ENCODE results near the gene MAGI3.
A peak's percentile ranks its signal among the peaks of the same experiment; 100 is the strongest.

MAGI3 gene

DNA sequence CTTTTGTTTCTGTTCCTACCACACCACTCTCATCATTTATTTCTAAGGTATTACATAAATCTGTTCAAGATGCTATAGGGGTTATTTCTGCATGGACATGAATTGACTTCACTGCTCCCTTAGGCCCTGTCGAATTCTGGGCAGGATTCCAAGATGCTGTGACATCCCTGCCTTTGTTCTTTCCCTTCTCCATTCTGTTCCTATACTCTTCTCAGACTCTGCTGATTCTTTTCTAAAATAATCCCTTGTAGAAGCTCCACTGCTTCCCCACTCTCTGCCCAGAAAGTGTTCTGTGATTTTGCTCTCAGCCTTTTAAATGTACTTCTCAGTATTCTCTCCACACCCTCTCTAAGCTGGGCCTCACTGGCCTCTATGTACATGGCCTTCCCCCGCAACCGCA lies 269.8 kb downstream of the MAGI3 start:
- DNase-seq, result no peak

DNA sequence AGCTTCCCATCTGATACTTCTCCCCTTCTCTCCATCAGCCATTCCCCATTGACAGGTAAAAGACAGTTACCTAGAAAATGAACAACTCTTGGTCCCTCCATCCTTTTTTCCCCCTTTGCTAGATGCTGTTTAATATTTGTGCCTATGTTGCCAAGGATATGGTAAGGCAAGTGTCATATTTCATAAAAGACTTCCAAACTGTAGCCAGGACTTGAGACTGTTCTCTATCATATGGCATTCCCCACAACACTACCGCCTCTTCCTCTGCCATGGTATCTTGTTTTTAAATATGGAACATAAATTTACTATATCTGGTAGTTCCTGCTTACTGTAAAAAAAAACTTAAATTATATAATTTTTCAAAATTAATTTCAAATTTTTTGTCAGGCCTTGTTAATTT lies 271.8 kb downstream of the MAGI3 start:
- no peak for DNase-seq

DNA sequence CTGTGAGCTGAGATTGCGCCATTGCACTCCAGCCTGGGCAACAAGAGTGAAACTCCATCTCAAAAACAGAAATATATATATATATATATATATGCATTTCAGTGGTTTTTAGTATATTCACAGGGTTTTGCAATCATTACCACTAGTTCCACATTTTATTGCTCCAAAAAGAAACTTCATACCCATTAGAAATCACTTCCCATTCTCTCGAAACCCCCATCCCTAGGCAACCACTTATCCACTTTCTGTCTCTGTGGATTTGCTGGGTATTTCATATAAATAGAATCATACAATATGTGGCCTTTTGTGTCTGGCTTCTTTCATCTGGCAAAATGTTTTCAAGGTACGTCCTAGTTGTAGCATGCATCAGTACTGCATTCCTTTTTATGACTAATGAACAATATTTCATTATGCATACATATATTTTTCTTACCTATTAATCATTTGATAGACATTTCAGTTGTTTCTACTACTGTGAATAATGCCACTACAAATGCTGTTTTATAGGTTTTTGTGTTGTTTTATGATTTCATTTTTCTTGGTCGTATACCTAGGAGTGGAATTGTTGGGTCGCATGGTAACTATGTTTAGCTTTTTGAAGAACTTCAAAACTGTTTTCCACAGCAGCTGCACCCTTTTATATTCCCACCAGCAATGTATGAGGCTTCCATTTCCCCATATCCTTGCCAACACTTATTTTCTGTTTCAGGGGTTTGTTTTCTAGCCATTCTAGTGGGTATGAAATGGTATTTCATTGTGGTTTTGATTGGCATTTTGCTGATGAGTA lies 273.0 kb downstream of the MAGI3 start:
- no peak for DNase-seq

DNA sequence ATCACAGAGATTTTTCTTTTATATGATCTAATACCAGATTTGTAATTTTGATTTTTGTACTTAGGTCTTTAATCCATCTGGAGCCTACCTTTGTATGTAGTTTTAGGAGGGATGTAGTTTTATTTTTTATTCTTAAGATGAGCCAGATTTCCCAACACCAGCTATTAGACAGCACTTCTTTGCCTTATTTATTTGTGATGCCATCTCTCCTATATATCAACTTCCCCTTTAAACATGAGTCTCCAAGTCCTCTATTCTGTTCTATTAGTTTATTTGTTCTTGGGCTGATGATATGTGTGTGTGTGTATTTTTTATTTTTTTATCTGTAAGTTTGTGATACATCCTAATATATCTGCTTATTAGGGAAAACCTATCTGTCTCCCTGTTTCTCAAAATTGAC lies 274.8 kb downstream of the MAGI3 start:
- no peak for DNase-seq

DNA sequence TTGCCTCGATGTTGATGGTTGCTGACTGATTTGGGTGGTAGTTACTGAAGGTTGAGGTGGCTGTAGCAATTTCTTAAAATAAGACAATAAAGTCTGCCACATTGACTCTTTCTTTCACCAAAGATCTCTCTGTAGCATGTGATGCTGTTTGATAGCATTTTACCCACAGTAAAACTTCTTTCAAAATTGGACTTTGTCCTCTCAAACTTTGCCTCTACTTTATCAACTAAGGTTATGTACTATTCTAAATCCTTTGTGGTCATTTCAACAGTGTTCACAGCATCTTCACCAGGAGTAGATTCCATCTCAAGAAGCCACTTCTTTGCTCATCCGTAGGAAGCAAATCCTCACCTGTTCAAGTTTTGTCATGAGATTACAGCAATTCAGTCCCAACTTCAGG lies 275.8 kb downstream of the MAGI3 start:
- no peak for DNase-seq

DNA sequence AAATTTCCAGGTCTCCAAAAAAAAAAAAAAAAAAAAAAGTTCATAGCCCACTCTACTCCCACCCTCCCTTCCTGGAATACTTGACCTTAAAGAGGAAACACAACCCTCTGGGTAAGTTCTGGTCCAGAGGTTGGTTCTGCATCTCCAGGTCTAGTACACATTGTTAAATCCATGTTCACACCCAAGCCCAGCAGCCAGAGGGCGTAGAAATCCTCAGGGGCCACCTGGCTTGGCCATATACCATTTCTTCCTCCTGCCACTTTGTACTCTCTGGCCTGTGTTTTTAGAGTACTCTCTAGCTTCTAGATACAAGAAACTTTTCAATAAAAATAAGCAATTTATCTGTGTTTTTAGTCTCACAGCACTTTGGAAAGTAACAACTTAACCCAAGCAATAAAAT lies 279.7 kb downstream of the MAGI3 start:
- DNase-seq, result no peak

DNA sequence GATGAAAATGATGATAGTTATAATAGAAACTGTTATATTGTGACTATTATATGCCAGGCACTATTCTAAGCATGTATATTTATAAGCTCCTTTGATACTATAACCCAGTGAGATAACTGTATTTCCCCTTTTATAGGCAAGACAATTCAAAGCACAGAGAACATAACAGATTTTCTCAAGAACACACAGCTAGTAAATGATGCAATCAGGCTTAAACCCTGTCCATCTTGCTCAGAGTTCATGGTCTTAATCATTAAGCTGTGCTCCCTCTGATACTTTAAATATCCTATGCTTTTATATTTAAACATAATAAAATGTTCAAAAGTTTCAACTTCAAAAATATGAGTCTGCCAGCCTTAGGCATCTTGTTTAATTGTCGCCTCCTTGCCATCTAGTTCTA lies 280.3 kb downstream of the MAGI3 start:
- no peak for DNase-seq

DNA sequence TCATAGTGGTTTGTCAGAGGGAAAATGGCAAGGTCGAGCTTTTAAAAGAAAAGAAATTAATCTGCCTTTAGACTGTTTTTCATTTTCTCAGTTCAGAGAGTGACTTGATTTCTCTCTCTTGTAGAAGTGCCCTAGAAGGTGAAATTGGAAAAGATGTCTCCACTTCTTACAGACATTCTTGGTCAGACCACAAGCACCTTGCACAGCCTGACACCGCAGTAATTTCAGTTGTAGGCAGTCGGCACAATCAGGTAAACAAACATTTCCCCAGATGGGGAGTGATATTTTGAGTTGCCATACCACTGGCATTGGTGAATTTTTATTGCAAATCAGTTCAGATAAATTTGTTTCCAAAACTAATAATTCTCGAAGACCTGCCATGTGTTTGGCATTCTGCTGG lies 282.2 kb downstream of the MAGI3 start:
- DNase-seq, result no peak

DNA sequence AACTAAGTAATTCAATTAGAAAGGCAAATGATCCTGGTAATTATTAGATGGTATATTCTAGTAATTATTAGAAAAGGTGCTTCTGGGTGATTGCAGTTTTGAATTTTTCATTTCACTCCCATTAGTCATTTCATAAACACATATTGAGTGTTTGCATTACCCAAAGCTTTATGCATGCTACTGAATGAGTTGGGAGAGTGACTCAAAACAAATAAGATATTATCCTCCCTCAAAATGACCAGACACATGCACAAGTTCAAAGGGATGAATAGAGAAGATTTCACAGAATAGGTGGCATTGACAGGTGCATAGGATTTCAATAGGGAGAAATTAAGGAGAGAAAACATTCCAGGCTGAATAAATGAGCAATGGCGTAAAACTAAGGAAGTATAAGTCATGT lies 284.3 kb downstream of the MAGI3 start:
- peak; percentile 21 for DNase-seq

DNA sequence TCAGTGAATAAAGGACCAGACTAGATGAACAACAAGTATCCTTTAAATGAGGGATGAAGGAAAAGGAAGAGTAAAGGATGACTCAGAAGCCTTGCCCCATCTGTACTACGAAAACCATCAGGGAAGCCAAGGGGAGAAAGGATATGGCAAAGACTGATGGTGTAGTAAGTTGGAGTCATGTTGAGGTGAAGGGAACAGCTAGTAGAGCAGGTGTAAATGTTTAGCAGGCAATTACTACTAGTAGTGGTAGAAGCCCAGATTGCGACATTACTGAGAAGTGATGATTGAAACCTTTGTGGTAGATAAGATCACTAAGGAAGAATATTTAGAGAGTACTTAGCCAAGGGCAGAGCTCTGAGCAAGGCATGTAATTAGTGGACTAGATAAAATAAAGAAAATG lies 285.0 kb downstream of the MAGI3 start:
- peak; percentile 11 for DNase-seq

DNA sequence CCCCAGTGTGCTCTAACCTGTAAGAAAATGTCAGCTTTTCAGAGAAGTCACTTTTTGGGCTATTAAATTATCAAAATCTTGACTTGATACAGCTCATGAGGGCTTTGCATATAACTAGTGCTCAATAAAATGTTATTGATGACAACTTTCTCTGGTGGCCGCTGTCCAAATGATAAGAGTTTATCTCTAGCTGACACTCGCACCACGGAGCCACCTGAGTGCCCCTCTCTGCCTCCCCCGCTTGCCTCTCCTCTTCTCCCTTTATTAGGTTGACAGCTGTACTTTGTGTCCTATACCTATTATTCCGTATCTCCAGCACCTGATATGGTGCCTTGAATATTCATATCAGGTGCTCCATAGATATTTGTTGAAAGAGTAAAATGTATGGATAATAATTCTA lies 286.2 kb downstream of the MAGI3 start:
- no peak for DNase-seq

DNA sequence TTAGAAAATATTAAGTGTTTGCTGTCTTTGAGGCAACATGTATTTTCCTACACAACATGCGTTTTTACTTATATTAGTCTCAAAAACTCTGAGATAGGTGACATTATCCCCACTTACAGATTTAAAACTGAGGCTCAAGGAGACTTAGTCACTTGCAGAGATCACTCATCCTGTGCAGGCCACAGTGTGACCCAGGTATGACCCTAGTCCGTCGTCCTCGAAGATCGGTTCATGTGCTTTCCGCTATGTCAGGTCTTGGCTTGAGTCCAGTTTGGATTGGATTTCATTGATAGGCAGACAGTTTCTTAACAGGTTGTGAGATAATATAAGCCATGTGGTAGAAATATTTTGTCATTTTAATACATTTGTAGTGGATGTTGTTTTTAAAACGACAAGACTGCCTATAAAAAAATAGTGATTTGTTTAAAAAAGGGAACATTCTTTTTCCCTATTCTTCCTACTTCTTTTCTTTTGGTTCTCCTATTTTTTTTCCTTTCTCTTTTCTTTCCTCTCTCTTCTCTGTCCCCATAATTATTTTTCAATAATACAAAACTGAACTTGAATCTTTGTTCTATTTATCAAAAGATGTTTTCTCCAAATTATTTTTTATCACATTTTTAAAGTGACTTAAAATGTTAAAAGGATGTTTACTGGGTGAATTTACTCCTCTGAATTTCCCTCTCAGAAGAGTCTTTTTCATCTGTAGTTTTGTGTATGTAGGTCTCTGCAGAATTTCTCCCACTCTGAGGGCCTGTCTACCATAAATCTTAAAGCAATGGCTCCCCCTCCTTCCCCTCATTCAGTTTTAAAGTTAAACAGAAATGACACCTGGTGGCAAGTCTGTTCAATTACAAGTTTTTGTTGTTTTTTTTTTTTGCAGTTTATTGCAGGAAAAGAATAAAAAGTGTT lies 287.2 kb downstream of the MAGI3 start:
- DNase-seq, result peak; percentile 58

DNA sequence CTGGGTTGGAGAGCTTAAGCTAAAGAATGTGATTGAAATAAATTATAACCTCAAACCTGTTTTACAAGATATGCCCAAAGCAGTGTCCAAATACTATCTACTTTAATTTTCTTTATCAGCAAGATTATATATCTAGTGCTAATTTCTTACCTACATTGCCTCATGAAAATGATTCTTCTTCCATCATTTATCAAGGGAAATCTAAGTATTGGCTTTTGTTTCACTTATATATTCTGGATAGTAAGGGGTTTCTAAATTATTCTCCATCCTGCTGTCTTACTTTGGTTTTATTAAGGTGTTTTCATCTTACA lies 287.8 kb downstream of the MAGI3 start:
- DNase-seq, result no peak

DNA sequence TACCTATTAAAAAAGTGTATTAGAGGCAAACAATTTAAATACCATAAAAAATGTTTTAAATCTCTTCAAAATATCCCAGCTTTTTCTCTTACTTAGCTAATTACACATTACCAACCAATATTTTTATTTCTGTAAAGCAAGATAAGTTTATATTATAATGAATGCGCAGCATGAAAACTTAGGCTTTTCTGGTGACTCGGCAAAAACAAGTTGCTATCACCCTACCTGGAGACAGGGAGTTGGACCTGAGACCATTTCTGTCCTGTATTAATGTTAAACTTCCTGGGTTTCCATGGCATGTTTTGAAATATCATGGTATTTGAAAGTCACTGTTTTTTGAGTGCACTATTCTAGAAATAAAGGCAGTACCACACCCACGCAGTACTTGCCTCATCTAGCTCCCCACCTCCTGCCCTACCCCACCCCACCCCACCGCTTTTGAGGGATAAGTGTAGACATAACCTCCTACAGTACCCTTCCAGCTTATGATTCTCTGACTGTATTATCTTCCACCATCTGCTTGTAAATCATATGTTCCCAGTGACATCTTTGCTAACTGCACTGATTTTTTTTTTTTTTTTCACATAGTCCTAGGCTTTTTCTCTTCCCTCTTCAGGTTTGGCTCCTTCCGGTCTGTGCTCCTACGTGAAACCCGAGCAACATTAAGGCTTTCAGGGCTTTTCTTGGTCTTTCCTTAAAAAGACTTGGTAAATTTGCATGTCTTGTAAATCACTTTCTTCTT lies 291.5 kb downstream of the MAGI3 start:
- no peak for DNase-seq

DNA sequence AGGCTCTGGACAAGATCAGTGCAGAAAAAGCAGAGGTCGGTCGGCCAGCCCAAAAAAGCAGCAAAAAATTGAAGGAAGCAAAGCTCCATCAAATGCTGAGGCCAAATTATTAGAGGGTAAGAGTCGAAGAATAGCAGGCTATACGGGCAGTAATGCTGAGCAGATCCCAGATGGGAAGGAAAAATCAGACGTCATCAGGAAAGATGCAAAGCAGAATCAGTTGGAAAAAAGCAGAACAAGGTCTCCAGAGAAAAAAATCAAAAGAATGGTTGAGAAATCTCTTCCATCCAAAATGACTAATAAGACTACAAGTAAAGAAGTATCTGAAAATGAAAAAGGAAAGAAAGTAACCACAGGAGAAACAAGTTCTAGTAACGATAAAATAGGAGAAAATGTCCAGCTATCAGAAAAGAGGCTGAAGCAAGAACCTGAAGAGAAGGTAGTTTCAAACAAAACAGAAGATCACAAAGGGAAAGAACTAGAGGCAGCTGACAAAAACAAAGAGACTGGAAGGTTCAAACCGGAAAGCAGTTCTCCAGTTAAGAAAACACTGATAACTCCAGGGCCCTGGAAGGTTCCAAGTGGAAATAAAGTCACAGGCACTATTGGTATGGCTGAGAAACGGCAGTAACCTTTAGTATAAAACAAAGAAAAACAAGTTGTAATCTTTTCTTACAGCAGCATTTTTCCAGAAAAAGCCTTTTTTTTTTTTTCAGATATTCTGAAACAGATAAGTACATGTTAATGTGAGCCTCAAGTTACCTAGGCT lies 293.3 kb downstream of the MAGI3 start:
- DNase-seq, result no peak

DNA sequence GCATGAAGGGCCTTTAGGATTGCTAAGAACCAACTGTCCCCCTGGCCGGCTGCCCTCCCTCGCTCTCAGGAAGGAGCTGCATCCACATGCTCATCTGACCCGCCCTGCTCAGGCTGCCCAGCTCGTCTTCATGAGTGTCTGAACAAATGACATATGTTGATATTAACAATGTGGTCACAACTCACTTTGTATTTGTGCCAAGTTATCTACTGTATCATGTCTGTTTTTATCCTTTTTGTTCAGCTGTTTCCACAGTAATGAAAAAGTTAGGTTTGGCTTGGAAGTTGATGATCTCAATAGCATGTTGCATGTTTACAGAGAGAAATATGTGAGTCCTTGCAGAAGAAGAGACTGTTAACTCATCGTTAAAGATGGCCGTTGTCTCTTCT lies 293.8 kb downstream of the MAGI3 start:
- no peak for DNase-seq

DNA sequence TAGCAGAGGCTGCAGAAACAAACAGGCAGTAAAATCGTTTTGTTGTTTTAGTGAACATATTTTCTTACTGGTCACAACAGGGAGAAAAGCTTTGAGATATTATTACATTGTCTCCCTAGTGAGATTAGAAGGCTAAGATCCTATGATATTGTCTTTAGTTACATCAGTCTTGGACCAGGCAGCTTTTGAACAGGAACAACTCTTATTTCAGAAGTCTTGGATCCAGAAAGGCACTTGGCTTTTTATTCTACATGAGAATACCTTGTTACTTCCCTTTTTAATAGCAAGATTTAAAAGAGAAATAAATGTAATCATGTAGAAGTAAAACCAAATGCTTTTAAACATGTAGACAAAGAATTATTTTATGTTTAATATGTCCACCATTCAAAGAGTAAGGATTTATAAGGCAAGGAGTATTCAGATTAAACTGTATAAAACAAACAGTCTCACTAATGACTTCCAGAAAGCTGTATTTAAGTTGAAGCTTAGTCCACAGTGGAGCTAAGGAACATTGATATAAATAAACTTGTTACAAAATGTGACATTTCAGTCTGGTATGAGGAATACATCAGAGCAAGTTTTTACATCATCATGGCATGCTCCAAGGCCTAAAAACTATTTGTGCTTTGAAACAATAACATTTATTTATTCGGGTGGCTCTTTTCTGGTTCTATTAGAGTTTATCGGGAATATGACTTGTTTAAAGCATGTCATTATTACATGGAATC lies 296.7 kb downstream of the MAGI3 start:
- DNase-seq, result no peak

DNA sequence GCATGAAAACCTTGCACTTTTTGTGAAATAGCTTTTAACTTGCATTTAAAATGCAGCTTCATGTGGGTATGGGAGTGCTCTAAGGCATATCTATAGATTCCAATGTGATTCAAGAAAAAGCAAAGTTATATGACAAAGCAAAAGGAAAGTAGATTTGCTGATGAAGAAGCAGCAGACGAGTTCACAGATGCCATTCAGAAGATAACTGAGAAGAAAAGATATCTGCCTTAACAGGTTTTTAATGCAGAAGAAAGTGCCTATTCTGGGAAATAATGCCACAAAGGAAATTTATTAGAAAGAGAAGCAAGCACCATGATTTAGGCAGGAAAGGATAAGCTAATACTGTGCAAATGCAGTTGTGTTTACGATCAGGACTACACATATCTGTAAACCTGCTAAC lies 300.9 kb downstream of the MAGI3 start:
- DNase-seq, result no peak

DNA sequence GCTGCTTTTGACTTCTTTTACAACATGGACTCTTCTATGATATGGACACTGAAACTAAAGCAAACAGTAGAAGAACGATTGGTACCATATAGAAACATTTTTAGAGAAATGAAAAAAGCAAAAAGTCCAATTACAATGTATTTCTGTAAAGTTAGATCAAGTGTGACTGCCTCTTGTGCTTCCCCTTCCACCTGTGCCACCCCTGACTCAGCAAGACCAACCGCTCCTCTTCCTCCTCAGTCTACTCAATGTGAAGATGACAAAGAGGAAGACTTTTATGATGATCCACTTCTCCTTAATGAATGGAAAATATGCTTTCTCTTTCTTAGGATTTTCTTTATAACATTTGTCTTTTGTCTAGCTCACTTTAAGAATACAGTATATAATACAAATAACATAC lies 302.0 kb downstream of the MAGI3 start:
- no peak for DNase-seq

DNA sequence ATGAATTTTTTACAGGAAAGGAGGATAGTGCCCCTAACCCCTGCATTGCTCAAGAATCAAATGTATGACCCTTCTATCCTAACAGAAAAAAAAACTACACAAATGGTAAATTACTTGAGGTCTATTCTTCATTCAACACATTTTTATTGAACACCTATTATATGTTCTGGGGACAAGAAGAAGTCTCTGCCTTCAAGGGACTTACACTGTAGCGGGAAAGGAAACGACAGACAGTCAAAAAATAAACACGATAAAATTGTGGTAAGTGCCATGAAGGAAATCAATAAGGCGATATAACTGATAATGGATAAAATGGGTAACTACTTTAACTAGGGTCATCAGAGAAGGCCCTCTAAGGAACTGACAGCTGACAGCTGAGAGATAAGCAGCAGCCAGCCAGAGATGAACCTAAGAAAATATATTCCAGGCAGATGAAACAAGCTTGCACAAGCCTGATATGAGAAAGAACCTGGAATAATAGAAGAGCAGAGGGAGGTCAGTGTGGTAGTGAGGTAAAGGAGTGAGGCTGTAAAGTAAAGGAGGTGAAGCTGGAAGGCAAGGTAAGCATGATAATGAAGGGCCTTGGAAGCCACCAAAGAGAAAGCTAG lies 302.6 kb downstream of the MAGI3 start:
- DNase-seq, result no peak

DNA sequence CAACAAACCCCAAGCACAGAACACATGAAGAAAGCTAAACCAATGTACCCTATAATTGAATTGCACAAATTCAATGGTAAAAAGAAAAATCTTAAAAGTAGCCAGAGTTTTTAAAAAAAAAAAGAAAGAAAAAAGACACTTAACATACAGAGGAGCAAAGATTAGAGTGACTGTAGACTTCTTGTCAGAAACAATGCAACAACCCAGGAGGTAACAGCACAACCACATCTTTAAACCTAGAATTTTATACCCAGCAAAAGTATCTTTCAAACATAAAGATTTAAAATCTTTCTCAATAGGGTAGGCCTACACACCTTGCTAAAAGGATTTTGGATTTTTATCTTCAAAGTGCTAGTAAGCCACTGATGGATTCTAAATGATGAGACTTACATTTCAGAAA lies 304.6 kb downstream of the MAGI3 start:
- no peak for DNase-seq

DNA sequence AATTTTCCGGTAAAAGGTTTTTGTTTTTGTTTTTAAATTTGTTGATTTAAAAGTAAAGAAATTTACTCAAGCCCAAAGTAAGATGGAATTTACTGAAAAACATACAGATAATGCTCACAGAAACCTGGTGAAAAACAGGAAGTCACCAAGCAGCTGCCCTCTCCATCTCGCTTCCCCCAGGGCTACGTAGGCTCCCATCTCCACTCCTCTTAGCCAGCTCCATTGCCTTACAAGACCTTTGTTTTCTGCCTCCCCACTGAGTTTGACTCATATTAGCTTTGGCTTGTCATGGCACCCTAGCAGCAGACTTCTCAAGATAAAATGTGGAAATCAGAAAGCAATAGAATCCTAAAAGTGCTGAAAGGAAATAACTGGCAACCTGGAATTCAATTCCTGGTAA lies 311.1 kb downstream of the MAGI3 start:
- no peak for DNase-seq

Measured in kidney glomerular epithelial cell (primary cell).